BE2C (cell line): ENCODE data around the gene CADM1.

ENCODE experiments used
- DNase-seq: peaks from one replicate; pipeline ENCODE4 v3.0.0-alpha.2; 2020
- H3K27me3 ChIP-seq: fragments of 250-450 bp; sonication (Bioruptor Pico); 2 replicates; pipeline ENCODE4 v1.5.1; 2020; ENCODE audit warnings: mild to moderate bottlenecking
- H3K36me3 ChIP-seq: fragments of 250-450 bp; sonication (Bioruptor Pico); 2 replicates; pipeline ENCODE4 v1.5.1; 2020; ENCODE audit warnings: mild to moderate bottlenecking
- H3K4me1 ChIP-seq: fragments of 250-450 bp; sonication (Bioruptor Pico); 2 replicates; pipeline ENCODE4 v1.5.1; 2020
- H3K4me3 ChIP-seq: 2 replicates; pipeline ENCODE4 v1.5.1; 2011; ENCODE audit warnings: low read depth, low read length
- H3K9me3 ChIP-seq: fragments of 250-450 bp; sonication (Bioruptor Pico); 2 replicates; pipeline ENCODE4 v1.5.1; 2020
- CTCF ChIP-seq: IDR thresholded peaks from 2 replicates; pipeline ENCODE4 v1.5.1; 2012; ENCODE audit warnings: mild to moderate bottlenecking, low read depth, low read length

The CADM1 gene

GRCh38 chr11:115207916-115208315, 296.3 kb downstream of the CADM1 start:
- no peak overlapping the region for H3K4me3 ChIP-seq
- H3K9me3 ChIP-seq, result no peaks in the 10 kb centered on the region
- peaks cover 46% of the 10 kb centered on the region for H3K4me1 ChIP-seq
- peaks cover 33% of the 10 kb centered on the region for H3K36me3 ChIP-seq
- TF ChIP-seq CTCF, result no peak
- H3K27me3 ChIP-seq, result no peaks in the 10 kb centered on the region
- no peak for DNase-seq

- no peak for DNase-seq
Observed at GRCh38 chr11:115207166-115207591, 297.0 kb downstream of the CADM1 start.

GRCh38 chr11:115206365-115207022, 297.7 kb downstream of the CADM1 start:
- peaks cover 28% of the 10 kb centered on the region for H3K36me3 ChIP-seq
- H3K4me3 ChIP-seq, result peak overlapping the region; percentile 27
- no peaks in the 10 kb centered on the region for H3K9me3 ChIP-seq
- no peak for DNase-seq
- no peaks in the 10 kb centered on the region for H3K27me3 ChIP-seq
- H3K4me1 ChIP-seq, result peaks cover 52% of the 10 kb centered on the region
- TF ChIP-seq CTCF, result no peak

More at GRCh38 chr11:115207166-115207591, 297.0 kb downstream of the CADM1 start:
- Histone ChIP-seq H3K4me3 (no peak overlapping the region), H3K27me3 (no peaks in the 10 kb centered on the region), H3K36me3 (peaks cover 31% of the 10 kb centered on the region), H3K4me1 (peaks cover 46% of the 10 kb centered on the region), H3K9me3 (no peaks in the 10 kb centered on the region)
- TF ChIP-seq CTCF, result no peak

- peaks cover 37% of the 10 kb centered on the region for H3K36me3 ChIP-seq
- H3K4me3 ChIP-seq, result no peak overlapping the region
- no peaks in the 10 kb centered on the region for H3K9me3 ChIP-seq
- peaks cover 56% of the 10 kb centered on the region for H3K4me1 ChIP-seq
- no peak for DNase-seq
- H3K27me3 ChIP-seq, result no peaks in the 10 kb centered on the region
- no peak for TF ChIP-seq CTCF
Observed at GRCh38 chr11:115202900-115203552, 301.2 kb downstream of the CADM1 start.

GRCh38 chr11:115202074-115202473, 302.1 kb downstream of the CADM1 start:
- peaks cover 36% of the 10 kb centered on the region for H3K36me3 ChIP-seq
- no peak for DNase-seq
- no peak overlapping the region for H3K4me3 ChIP-seq
- TF ChIP-seq CTCF, result no peak
- no peaks in the 10 kb centered on the region for H3K9me3 ChIP-seq
- peaks cover 53% of the 10 kb centered on the region for H3K4me1 ChIP-seq
- H3K27me3 ChIP-seq, result no peaks in the 10 kb centered on the region
